ENCODE measurements around the gene MTMR2.

Gene MTMR2

DNA sequence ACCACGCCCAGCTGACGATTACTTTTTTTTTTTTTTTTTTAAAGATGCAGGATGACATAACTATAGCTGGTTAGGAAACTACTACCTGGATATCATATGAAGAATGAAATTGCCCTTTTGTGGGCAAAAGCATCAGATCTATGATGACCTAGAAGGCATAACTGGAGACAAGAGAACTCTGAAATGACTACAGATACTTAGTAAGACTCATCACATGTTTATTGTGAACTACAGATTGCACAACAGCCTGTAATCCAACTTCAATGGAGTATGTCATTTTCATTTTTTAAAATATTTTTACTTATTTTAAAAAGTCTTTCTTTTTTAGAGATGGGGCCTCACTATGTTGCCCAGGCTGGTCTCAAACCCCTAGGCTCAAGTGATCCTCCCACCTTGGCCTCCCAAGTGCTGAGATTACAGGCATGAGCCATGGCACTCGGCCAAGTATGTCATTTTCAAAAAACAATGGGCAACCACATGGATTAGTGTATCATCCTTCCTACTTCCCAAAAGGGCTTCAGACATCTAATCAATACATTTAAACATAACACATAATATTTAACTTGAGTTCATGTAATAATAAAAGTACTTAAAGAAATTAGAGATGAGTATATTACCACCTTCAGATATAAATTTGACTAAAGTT, 3.3 kb downstream of the MTMR2 start:
- in situ Hi-C loops (cut with HindIII; ENCODE audit: low pct_ligation_motif_present, low pct_unique_long_range_greater_than_20kb, low sequenced_read_pairs) = no loop called here
- no peak for DNase-seq

GRCh38 chr11:95919514-95919913, 4.4 kb downstream of the MTMR2 start:
- in situ Hi-C loops (cut with HindIII; ENCODE audit: low pct_ligation_motif_present, low pct_unique_long_range_greater_than_20kb, low sequenced_read_pairs) = no loop called here
- DNase-seq = no peak

DNA sequence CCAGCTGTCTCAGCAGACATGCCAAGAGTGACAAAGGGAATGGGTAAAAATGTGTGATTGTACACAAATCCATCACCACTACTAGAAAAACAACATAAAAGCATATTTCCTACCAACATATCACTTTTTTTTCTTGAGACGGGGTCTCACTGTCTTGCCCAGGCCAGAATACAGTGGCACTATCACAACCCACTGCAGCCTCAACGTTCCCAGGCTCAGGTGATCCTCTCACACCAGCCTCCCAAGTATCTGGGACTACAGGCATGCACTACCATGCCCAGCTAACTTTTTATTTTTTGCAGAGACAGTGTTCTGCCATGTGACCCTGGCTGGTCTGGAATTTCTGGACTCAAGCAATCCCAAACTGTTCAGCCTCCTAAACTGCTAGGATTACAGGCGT, 5.2 kb downstream of the MTMR2 start:
- in situ Hi-C loops (cut with HindIII; ENCODE audit: low pct_ligation_motif_present, low pct_unique_long_range_greater_than_20kb, low sequenced_read_pairs) = no loop called here
- DNase-seq = no peak

DNA sequence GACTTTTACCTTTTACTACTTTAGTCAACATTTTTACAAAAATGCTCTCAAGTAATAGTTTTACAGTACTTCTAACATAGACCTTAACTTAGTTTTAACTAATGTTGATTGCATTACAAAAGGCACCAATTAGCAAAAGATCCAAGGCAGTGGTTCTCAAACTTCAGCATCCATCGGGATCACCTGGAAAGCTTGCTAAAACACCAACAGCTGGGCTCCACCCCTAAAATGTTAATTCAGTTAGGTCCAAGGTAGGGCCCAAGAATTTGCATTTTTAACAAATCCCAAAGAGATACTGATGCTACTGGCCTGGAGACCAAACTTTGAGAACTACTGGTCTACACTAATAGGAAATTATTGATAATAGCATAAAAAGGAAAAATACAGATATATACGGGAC, 5.9 kb downstream of the MTMR2 start:
- no peak for DNase-seq
- in situ Hi-C loops (cut with HindIII; ENCODE audit: low pct_ligation_motif_present, low pct_unique_long_range_greater_than_20kb, low sequenced_read_pairs) = no loop called here

- DNase-seq = no peak
- in situ Hi-C loops (cut with HindIII; ENCODE audit: low pct_ligation_motif_present, low pct_unique_long_range_greater_than_20kb, low sequenced_read_pairs) = no loop called here
Observed at GRCh38 chr11:95917193-95918036, 6.5 kb downstream of the MTMR2 start.

GRCh38 chr11:95916049-95916448, 7.9 kb downstream of the MTMR2 start:
- in situ Hi-C loops (cut with HindIII; ENCODE audit: low pct_ligation_motif_present, low pct_unique_long_range_greater_than_20kb, low sequenced_read_pairs) = no loop called here

GRCh38 chr11:95915051-95915450, 8.9 kb downstream of the MTMR2 start:
- no peak for DNase-seq
- in situ Hi-C loops (cut with HindIII; ENCODE audit: low pct_ligation_motif_present, low pct_unique_long_range_greater_than_20kb, low sequenced_read_pairs) = no loop called here

More at GRCh38 chr11:95916049-95916448, 7.9 kb downstream of the MTMR2 start:
- DNase-seq = no peak

DNA sequence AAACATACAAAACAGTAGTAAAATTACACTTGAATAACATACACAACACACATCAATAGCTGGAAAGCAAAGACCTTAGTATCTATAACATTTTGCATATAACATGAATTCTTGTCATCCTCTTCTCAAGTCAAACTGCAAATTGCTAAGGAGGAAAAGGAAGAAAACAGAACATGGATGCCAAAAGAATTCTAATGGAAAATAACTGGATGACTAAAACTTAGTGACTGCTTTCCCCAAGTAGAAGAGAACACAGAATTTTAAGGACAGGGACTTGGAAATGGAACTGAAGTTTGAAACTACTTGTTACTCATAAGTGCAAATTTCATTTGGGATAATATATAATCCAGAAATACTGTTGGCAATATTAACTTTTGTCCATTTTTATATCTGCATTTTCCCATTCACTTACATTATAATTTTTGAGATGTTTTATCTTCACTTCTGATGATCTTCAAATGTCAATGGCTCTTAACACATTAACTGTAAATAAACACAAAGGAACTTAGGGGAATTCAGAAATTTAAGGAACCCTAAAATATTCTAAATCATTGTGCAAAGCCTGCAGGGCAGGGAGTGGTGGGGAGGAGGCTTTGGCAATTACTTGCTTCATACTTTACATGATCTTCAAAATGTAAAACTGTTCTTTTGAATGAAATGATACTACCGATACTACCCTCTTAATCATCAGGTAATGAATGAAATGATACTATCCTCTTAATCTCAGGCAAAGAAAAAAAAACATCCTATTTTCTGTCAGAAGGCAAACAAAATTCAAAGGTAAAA, 9.9 kb downstream of the MTMR2 start:
- in situ Hi-C loops (cut with HindIII; ENCODE audit: low pct_ligation_motif_present, low pct_unique_long_range_greater_than_20kb, low sequenced_read_pairs) = no loop called here
- DNase-seq = no peak

DNA sequence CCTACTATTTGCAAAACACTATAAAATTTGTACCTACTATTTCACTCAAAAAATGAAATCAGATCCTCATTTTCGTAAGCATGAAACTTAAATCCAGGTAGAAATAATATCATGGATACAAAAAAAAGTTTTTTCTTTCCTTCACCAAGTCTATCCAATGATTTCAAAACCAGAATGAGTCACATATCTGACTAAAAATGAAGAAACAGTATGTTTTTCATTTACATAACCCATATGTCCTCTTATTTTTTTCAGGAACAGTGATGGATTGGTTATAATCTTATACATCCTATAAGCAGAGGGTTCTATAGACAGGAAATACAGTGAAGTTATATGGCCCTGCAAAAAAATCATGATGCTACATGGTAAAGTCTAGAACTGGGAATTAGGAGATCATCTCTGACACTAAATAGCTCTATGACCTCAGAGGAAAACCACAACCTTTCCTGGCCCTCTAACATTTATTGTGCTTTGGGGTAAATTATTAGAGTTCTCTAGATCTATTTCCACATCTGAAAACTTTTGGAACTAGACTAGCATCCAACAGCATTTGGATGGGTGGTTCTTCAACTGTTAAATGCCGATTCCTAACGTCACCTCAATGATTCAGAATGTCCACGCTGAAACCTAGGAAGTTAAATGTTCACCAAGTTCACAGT, 10.9 kb downstream of the MTMR2 start:
- in situ Hi-C loops (cut with HindIII; ENCODE audit: low pct_ligation_motif_present, low pct_unique_long_range_greater_than_20kb, low sequenced_read_pairs) = no loop called here
- peak; percentile 56 for DNase-seq

DNA sequence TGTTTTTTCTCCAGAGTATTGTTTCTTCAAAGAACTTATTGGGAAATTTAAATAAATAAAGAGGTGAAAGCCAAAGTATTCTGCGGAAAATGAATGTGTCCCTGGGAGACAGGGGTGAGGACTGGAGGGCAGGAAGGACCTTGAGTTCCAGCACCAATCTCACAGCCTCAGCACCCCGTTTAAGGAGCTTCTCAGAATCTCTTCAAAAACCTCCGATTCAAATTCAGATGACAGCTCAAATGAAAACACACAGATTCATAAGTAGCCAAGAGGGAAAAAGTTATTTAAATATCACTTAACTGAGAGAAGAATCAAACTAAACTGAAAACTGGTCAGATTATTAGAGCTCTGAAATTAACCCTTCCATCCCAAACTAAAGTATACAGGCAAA, 12.5 kb downstream of the MTMR2 start:
- DNase-seq = no peak
- in situ Hi-C loops (cut with HindIII; ENCODE audit: low pct_ligation_motif_present, low pct_unique_long_range_greater_than_20kb, low sequenced_read_pairs) = no loop called here

- in situ Hi-C loops (cut with HindIII; ENCODE audit: low pct_ligation_motif_present, low pct_unique_long_range_greater_than_20kb, low sequenced_read_pairs) = no loop called here
- DNase-seq = no peak
Observed at GRCh38 chr11:95910638-95911368, 13.1 kb downstream of the MTMR2 start.

GRCh38 chr11:95908826-95909225, 15.1 kb downstream of the MTMR2 start:
- DNase-seq = no peak
- in situ Hi-C loops (cut with HindIII; ENCODE audit: low pct_ligation_motif_present, low pct_unique_long_range_greater_than_20kb, low sequenced_read_pairs) = no loop called here

- DNase-seq = no peak
- in situ Hi-C loops (cut with HindIII; ENCODE audit: low pct_ligation_motif_present, low pct_unique_long_range_greater_than_20kb, low sequenced_read_pairs) = no loop called here
Observed at GRCh38 chr11:95907476-95907875, 16.4 kb downstream of the MTMR2 start.

GRCh38 chr11:95904009-95904650, 19.8 kb downstream of the MTMR2 start:
- in situ Hi-C loops (cut with HindIII; ENCODE audit: low pct_ligation_motif_present, low pct_unique_long_range_greater_than_20kb, low sequenced_read_pairs) = no loop called here
- DNase-seq = no peak

DNA sequence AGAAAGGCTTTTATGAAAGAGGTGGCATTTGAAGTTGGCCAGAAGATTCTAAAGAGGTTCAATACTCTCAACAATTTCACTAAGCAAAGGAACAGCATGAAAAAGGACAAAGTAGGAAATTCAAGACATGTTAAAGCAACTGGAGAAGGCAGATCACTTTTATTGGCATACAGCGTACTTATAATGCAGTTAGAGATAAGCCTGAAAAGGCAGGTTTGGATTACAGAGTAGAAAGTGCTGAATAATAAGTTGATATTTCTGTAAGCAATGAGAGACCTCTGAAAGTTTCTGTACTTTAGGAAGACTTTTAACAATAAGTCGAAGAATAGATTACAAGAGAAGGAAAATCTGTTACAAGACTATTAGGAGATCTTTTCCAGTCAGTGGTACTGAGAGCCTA, 25.1 kb downstream of the MTMR2 start:
- no peak for DNase-seq
- in situ Hi-C loops (cut with HindIII; ENCODE audit: low pct_ligation_motif_present, low pct_unique_long_range_greater_than_20kb, low sequenced_read_pairs) = no loop called here

DNA sequence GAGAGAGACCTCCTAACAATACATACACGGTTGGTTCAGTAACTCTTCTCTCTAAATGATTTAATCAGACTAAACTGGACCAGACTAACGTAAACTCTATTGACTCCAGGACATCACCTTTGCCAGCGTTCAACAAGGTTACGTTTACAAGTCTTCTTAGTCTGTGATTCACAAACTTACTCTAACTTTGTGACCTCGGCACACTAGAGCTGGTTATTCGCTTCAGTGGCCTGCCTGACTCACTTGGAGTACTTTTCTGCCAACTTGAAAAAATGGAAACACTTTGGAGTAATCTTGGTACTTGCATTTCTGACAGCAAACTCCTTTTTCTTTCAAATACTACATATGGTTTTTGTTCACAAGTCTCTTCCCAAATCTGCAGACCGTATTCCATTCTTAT, 26.2 kb downstream of the MTMR2 start:
- in situ Hi-C loops (cut with HindIII; ENCODE audit: low pct_ligation_motif_present, low pct_unique_long_range_greater_than_20kb, low sequenced_read_pairs) = no loop called here
- DNase-seq = peak; percentile 81

DNA sequence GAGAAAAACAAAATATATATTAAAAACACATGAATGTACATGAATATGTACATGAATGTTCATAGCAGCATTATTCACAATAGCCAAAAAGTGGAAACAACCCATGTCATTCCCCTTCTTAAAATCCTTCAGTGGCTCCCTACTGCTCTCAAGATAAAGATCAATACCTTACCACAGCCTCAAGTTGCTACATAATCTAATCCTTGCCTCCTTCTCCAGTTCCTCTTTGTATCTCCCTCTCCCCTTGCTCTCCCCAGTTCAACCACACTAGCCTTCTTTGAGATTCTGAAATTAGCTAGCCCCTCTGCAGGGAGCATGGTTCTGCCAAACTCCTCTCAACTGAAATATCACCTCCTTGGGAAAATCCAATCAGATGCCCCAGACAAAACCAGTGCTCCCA, 28.1 kb downstream of the MTMR2 start:
- in situ Hi-C loops (cut with HindIII; ENCODE audit: low pct_ligation_motif_present, low pct_unique_long_range_greater_than_20kb, low sequenced_read_pairs) = no loop called here
- DNase-seq = no peak

Data from ACHN (cell line).